Body of pancreas (tissue), 4 donors: Measurements from ENCODE around the gene ADK.

Experiments used
- POLR2A ChIP-seq, 3 donors: fragments of 450-650 bp; IDR thresholded peaks; one replicate each; pipeline ENCODE4 v1.6.1; 2016; ENCODE audit warnings: antibody characterized with exemption in 3 of 3, mild to moderate bottlenecking in 2 of 3
- TF ChIP-seq, protein P1 (sequence below), 7 experiments: fragments of 450-650 bp in 4 of 7; fragments of 200-600 bp in 3 of 7; sonication (generic) in 3 of 7; IDR thresholded peaks; one replicate each; pipeline ENCODE4 v1.5.1; 2016 to 2019; ENCODE audit warnings: antibody characterized with exemption in 7 of 7

DNA sequence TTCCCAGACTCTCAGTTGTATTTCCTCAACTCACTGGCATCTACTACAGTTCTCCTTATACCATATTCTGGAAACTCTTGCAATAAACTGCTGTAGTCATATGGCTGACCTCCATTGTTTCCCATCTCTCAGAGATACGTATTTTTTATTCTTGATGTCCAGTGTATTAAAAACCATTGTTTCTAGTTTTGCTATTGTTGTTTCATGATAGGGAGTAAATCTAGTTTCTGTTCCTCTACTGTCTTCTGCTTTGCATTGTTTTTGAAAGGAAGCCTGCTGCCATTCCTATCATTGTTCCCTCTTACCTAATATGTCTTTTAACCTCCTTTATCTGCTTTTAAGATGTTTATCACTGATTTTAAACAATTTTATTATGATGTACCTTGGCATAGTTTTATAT lies 255.0 kb downstream of the ADK start:
- TF ChIP-seq, protein P1, sequence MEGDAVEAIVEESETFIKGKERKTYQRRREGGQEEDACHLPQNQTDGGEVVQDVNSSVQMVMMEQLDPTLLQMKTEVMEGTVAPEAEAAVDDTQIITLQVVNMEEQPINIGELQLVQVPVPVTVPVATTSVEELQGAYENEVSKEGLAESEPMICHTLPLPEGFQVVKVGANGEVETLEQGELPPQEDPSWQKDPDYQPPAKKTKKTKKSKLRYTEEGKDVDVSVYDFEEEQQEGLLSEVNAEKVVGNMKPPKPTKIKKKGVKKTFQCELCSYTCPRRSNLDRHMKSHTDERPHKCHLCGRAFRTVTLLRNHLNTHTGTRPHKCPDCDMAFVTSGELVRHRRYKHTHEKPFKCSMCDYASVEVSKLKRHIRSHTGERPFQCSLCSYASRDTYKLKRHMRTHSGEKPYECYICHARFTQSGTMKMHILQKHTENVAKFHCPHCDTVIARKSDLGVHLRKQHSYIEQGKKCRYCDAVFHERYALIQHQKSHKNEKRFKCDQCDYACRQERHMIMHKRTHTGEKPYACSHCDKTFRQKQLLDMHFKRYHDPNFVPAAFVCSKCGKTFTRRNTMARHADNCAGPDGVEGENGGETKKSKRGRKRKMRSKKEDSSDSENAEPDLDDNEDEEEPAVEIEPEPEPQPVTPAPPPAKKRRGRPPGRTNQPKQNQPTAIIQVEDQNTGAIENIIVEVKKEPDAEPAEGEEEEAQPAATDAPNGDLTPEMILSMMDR (IDR thresholded peaks at IDR 0.05): no peak
- no peak for TF ChIP-seq POLR2A (IDR thresholded peaks at IDR 0.05)
